Neutrophil (primary cell): ENCODE data around the gene SLC6A12.

Experiments
- H3K27ac ChIP-seq: fragments of 200-600 bp; sonication (generic); 2 replicates; pipeline ENCODE4 v1.5.1; 2016; ENCODE audit warnings: mild to moderate bottlenecking, moderate library complexity
- H3K27me3 ChIP-seq: fragments of 200-600 bp; sonication (generic); 2 replicates; pipeline ENCODE4 v1.6.0; 2016; ENCODE audit warnings: mild to moderate bottlenecking
- H3K36me3 ChIP-seq: fragments of 200-600 bp; sonication (generic); 2 replicates; pipeline ENCODE4 v1.5.1; 2017
- H3K4me1 ChIP-seq, 2 experiments: fragments of 200-600 bp in 1 of 2; sonication (generic) in 1 of 2; 1 replicate in 1 of 2; 2 replicates in 1 of 2; pipeline versions ENCODE4 v1.5.1 to v1.6.1; 2013 to 2016; ENCODE audit warnings: low read depth in 1 of 2, low read length in 1 of 2, mild to moderate bottlenecking in 1 of 2, moderate library complexity in 1 of 2; ENCODE audit not compliant: control insufficient read depth in 1 of 2, insufficient read depth in 1 of 2
- H3K4me3 ChIP-seq, 2 experiments: fragments of 200-600 bp in 1 of 2; sonication (generic) in 1 of 2; 1 replicate in 1 of 2; 2 replicates in 1 of 2; pipeline ENCODE4 v1.5.1; 2013 to 2016; ENCODE audit warnings: low read depth in 1 of 2, low read length in 1 of 2, mild to moderate bottlenecking in 1 of 2, moderate library complexity in 1 of 2
- H3K9me3 ChIP-seq: fragments of 200-600 bp; sonication (generic); 2 replicates; pipeline ENCODE4 v1.5.1; 2016
- TF ChIP-seq, protein P1 (sequence below): fragments of 200-600 bp; sonication (generic); IDR thresholded peaks from 2 replicates; pipeline ENCODE4 v1.5.1; 2016; ENCODE audit warnings: antibody characterized with exemption

The SLC6A12 gene

DNA sequence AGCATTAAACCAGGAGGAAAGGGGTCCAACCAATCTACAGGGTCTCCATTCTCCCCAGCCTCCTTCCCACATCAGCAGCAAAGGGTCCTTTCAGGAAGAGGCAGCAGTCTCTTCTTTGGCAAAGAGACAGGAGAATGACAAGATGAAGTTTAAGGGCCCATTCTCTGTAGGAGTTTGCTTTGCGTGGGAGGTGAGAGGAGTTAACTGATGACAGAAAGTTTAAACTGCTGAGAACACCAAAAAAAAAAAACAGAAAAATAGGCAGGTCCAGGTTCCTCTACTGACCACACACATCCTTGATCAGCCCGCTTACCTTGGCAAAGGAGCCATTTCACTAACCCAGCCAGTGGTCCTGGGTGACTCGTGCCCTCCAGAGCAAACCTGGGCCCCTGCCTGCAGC is 43.0 kb upstream of the SLC6A12 start:
- Histone ChIP-seq H3K4me1 (no peaks in the 10 kb centered on the region), H3K4me3 (no peak overlapping the region), H3K27ac (no peak overlapping the region), H3K36me3 (no peaks in the 10 kb centered on the region), H3K9me3 (no peaks in the 10 kb centered on the region), H3K27me3 (peaks cover 65% of the 10 kb centered on the region)
- TF ChIP-seq, protein P1, sequence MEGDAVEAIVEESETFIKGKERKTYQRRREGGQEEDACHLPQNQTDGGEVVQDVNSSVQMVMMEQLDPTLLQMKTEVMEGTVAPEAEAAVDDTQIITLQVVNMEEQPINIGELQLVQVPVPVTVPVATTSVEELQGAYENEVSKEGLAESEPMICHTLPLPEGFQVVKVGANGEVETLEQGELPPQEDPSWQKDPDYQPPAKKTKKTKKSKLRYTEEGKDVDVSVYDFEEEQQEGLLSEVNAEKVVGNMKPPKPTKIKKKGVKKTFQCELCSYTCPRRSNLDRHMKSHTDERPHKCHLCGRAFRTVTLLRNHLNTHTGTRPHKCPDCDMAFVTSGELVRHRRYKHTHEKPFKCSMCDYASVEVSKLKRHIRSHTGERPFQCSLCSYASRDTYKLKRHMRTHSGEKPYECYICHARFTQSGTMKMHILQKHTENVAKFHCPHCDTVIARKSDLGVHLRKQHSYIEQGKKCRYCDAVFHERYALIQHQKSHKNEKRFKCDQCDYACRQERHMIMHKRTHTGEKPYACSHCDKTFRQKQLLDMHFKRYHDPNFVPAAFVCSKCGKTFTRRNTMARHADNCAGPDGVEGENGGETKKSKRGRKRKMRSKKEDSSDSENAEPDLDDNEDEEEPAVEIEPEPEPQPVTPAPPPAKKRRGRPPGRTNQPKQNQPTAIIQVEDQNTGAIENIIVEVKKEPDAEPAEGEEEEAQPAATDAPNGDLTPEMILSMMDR, result no peak

- Histone ChIP-seq H3K9me3 (no peaks in the 10 kb centered on the region), H3K4me1 (no peaks in the 10 kb centered on the region), H3K27me3 (peaks cover 61% of the 10 kb centered on the region), H3K36me3 (no peaks in the 10 kb centered on the region), H3K27ac (no peak overlapping the region), H3K4me3 (no peak overlapping the region)
- TF ChIP-seq, protein P1, result no peak
These were observed 42.3 kb upstream of the SLC6A12 start for GRCh38 chr12:256225-256624.

- H3K9me3 ChIP-seq, result no peaks in the 10 kb centered on the region
- no peaks in the 10 kb centered on the region for H3K4me1 ChIP-seq
- H3K4me3 ChIP-seq, result no peak overlapping the region
- TF ChIP-seq, protein P1, result no peak
- no peak overlapping the region for H3K27ac ChIP-seq
- no peaks in the 10 kb centered on the region for H3K36me3 ChIP-seq
- peaks cover 54% of the 10 kb centered on the region for H3K27me3 ChIP-seq
These were observed 41.0 kb upstream of the SLC6A12 start for GRCh38 chr12:254912-255311.

DNA sequence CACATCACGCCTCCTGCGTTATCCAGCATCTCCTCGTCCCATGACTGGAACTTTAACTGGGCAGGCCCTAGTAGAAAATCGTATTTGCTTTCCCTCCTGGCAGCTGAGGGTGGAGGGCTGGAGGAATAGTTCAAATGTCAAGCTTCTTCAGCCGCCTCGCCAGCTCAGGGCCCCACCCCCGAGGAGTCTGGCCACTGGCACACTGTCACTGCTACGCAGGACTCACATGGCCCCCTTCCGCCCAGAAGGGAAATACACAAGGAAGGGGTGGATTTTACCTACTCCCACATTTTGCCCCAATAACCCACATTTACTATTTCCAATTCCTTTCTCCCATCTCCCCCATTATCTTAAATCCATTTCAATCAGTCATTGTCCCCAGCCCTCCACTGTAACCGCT is 40.1 kb upstream of the SLC6A12 start:
- Histone ChIP-seq H3K9me3 (no peaks in the 10 kb centered on the region), H3K4me1 (no peaks in the 10 kb centered on the region), H3K36me3 (no peaks in the 10 kb centered on the region), H3K27me3 (peaks cover 45% of the 10 kb centered on the region), H3K27ac (no peak overlapping the region), H3K4me3 (no peak overlapping the region)
- TF ChIP-seq, protein P1, result no peak

GRCh38 chr12:253116-253831 is 39.3 kb upstream of the SLC6A12 start:
- Histone ChIP-seq H3K4me3 (no peak overlapping the region), H3K9me3 (no peaks in the 10 kb centered on the region), H3K27ac (no peak overlapping the region), H3K4me1 (no peaks in the 10 kb centered on the region), H3K27me3 (peaks cover 39% of the 10 kb centered on the region), H3K36me3 (no peaks in the 10 kb centered on the region)
- TF ChIP-seq, protein P1, result no peak
